ENCODE data around the gene SPESP1. TPM values are rescaled to one million over a fixed set of nuclear protein-coding genes. Genes with fewer than 3 reads are reported as not detected.

Gene SPESP1
- total and polyA plus RNA-seq, 9 of the 15 experiments (the other 6 are each of a cell fraction or from before 2014, with no cell fraction given), result not detected

DNA sequence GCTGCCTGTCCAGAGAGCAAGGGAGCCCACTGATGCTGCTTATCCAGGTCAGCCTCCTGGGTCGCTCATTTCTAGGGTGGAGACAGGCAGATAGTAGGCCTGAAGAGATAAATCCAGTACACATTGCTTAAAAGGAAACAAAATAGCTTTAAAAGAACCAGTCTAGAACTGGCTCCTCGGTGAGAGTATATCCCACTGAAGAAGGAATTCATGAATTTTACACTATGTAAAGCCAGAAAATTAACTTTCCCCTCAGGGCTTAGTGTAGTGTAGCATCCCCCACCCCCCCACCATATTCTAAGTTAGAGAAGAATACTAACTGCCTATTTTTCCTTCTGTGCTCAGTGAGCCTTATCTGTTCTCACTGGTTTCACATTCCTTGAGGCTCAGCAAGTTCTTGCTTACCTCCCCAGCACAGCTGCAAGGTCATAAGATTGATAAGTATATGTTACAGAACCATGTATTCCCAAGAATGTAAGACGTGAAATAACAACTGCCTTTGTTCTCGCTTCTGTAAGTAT is 53.7 kb downstream of the SPESP1 start (continued):
- TF ChIP-seq RAD21 (CRISPR knock-in tag; conservative IDR thresholded peaks at IDR 0.05 in 1 of 2, IDR thresholded peaks at IDR 0.05 in 1 of 2), result peak in 1 of 2 experiments; percentile 18; a peak in 1 of 4 replicates
- peak; percentile 28; the same call in 1 of the 2 replicates for TF ChIP-seq JUND (IDR thresholded peaks at IDR 0.05; ENCODE audit: borderline replicate concordance, low read depth, low read length)
- no peak; the same call in 2 of the 3 replicates for TF ChIP-seq JUND (tag; IDR thresholded peaks at IDR 0.05; ENCODE audit: borderline replicate concordance, low read depth, low read length)
- no peak for TF ChIP-seq ETS2 (tag; IDR thresholded peaks at IDR 0.05; ENCODE audit: borderline replicate concordance, poor library complexity, severe bottlenecking)
- peak; percentile 74 for TF ChIP-seq ZNF197 (CRISPR knock-in tag; IDR thresholded peaks at IDR 0.05; ENCODE audit: low read depth)
- TF ChIP-seq GTF2A2 (tag; IDR thresholded peaks at IDR 0.05), result no peak
- TF ChIP-seq TAF7 (tag; IDR thresholded peaks at IDR 0.05), result no peak
- TF ChIP-seq ZNF551 (CRISPR knock-in tag; IDR thresholded peaks at IDR 0.05), result no peak
- 0 out of 4 replicates have a peak, but pooled peaks of 1 of the 2 experiments have one; percentile 17 for TF ChIP-seq ARNT (IDR thresholded peaks at IDR 0.05)
- TF ChIP-seq SOX6 (IDR thresholded peaks at IDR 0.05), result peak; percentile 95
- TF ChIP-seq ZNF408 (CRISPR knock-in tag; IDR thresholded peaks at IDR 0.05; ENCODE audit: low read depth), result no peak
- TF ChIP-seq GATAD2A (IDR thresholded peaks at IDR 0.05), result no peak
- no peak for TF ChIP-seq TFAM (CRISPR knock-in tag; conservative IDR thresholded peaks at IDR 0.05)
- TF ChIP-seq, protein P1, sequence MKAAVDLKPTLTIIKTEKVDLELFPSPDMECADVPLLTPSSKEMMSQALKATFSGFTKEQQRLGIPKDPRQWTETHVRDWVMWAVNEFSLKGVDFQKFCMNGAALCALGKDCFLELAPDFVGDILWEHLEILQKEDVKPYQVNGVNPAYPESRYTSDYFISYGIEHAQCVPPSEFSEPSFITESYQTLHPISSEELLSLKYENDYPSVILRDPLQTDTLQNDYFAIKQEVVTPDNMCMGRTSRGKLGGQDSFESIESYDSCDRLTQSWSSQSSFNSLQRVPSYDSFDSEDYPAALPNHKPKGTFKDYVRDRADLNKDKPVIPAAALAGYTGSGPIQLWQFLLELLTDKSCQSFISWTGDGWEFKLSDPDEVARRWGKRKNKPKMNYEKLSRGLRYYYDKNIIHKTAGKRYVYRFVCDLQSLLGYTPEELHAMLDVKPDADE (conservative IDR thresholded peaks at IDR 0.05; ENCODE audit: control insufficient read depth, low read depth, low read length), result no peak

Data from K562 (cell line).